ENCODE results near the gene LCOR. TPM values are rescaled to one million over a fixed set of nuclear protein-coding genes. Genes with fewer than 3 reads are reported as not detected.

The LCOR gene
- total RNA-seq, 1 donor from 2014 or later = 31.3 TPM

GRCh38 chr10:96988426-96988825, 156.3 kb downstream of the LCOR start:
- DNase-seq = no peak

- no peak for DNase-seq
Measured at GRCh38 chr10:96991313-96991841, 159.3 kb downstream of the LCOR start.

GRCh38 chr10:96992721-96993120, 160.6 kb downstream of the LCOR start:
- DNase-seq = no peak

- DNase-seq = no peak
Measured at GRCh38 chr10:96995851-96996250, 163.8 kb downstream of the LCOR start.

- no peak for DNase-seq
Measured at GRCh38 chr10:96996275-96996965, 164.3 kb downstream of the LCOR start.

GRCh38 chr10:96998329-96998888, 166.3 kb downstream of the LCOR start:
- DNase-seq = no peak

- no peak for DNase-seq
Measured at GRCh38 chr10:96999337-96999736, 167.2 kb downstream of the LCOR start.

- DNase-seq = no peak
Measured at GRCh38 chr10:96999987-97000386, 167.9 kb downstream of the LCOR start.

GRCh38 chr10:97000487-97001182, 168.5 kb downstream of the LCOR start:
- DNase-seq = no peak

GRCh38 chr10:97001183-97001991, 169.3 kb downstream of the LCOR start:
- no peak for DNase-seq

GRCh38 chr10:97002670-97003069, 170.6 kb downstream of the LCOR start:
- DNase-seq = no peak

GRCh38 chr10:97003151-97003803, 171.2 kb downstream of the LCOR start:
- DNase-seq = no peak

- DNase-seq = no peak
Measured at GRCh38 chr10:97003804-97004201, 171.7 kb downstream of the LCOR start.

- no peak for DNase-seq
Measured at GRCh38 chr10:97004591-97004990, 172.5 kb downstream of the LCOR start.

GRCh38 chr10:97005349-97005748, 173.3 kb downstream of the LCOR start:
- no peak for DNase-seq

- DNase-seq = no peak
Measured at GRCh38 chr10:97006364-97006763, 174.3 kb downstream of the LCOR start.

- no peak for DNase-seq
Measured at GRCh38 chr10:97007417-97007816, 175.3 kb downstream of the LCOR start.

GRCh38 chr10:97010695-97011206, 178.7 kb downstream of the LCOR start:
- DNase-seq = no peak

GRCh38 chr10:97011397-97011796, 179.3 kb downstream of the LCOR start:
- no peak for DNase-seq

- no peak for DNase-seq
Measured at GRCh38 chr10:97012470-97012869, 180.4 kb downstream of the LCOR start.

GRCh38 chr10:97013568-97013967, 181.5 kb downstream of the LCOR start:
- DNase-seq = no peak

- no peak for DNase-seq
Measured at GRCh38 chr10:97013983-97014382, 181.9 kb downstream of the LCOR start.

Data from skin of body (tissue), 2 donors.